PC-9 (cell line): ENCODE measurements around the gene IRS2.

Experiments
- EZH2 ChIP-seq: fragments of 200-600 bp; sonication (generic); IDR thresholded peaks from 2 replicates; pipeline ENCODE4 v1.8.0; 2017; ENCODE audit warnings: antibody characterized with exemption, low read depth
- TF ChIP-seq, protein P1 (sequence below): fragments of 200-600 bp; sonication (generic); conservative IDR thresholded peaks from 2 replicates; pipeline ENCODE4 v1.6.1; 2017; ENCODE audit warnings: mixed run types, antibody characterized with exemption, mild to moderate bottlenecking, moderate library complexity

DNA sequence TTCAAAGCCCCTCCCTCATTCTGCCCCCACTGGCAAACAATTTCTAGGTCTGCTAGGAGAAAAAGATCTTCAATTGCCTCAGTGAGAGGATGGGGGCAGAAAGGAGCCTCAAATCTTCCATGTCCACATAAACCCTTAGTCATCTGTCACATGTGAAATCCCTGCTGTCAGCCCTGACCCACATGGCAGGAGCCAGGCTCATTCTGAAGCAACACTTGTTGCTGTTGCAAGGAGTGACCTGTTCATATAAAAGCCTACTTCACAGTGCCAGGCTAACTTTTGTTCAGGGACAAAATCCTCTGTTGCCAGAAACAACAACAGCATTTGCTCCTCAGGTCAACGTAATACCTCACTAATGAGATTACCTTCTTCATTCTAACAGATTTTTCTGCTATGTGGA is 70.5 kb downstream of the IRS2 start:
- TF ChIP-seq, protein P1, sequence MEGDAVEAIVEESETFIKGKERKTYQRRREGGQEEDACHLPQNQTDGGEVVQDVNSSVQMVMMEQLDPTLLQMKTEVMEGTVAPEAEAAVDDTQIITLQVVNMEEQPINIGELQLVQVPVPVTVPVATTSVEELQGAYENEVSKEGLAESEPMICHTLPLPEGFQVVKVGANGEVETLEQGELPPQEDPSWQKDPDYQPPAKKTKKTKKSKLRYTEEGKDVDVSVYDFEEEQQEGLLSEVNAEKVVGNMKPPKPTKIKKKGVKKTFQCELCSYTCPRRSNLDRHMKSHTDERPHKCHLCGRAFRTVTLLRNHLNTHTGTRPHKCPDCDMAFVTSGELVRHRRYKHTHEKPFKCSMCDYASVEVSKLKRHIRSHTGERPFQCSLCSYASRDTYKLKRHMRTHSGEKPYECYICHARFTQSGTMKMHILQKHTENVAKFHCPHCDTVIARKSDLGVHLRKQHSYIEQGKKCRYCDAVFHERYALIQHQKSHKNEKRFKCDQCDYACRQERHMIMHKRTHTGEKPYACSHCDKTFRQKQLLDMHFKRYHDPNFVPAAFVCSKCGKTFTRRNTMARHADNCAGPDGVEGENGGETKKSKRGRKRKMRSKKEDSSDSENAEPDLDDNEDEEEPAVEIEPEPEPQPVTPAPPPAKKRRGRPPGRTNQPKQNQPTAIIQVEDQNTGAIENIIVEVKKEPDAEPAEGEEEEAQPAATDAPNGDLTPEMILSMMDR = no peak
- no peak for TF ChIP-seq EZH2
